Activated CD4-positive, alpha-beta T cell treated with anti-CD3 and anti-CD28 coated beads for 36 hours (primary cell): ENCODE measurements around the gene MB21D2. TPM values are rescaled to one million over a fixed set of nuclear protein-coding genes. Genes with fewer than 3 reads are reported as not detected.

Experiments used
- ATAC-seq: fragments of 200-7000 bp; cut with Tn5 transposase; one replicate; pipeline ENCODE4 v1.10.0; 2021; ENCODE audit warnings: mild to moderate bottlenecking, moderate library complexity
- CTCF ChIA-PET: fragments of 350-600 bp; sonication (Branson Sonifier 250); formaldehyde crosslinking; loops from one replicate; lab custom pipeline; 2021; ENCODE audit warnings: antibody characterized with exemption; lab: Charles Lee
- POLR2A ChIA-PET: fragments of 350-600 bp; sonication (Branson Sonifier 250); formaldehyde crosslinking; loops from one replicate; lab custom pipeline; 2021; ENCODE audit warnings: antibody characterized with exemption, inconsistent platforms; lab: Charles Lee
- DNase-seq: peaks from one replicate; pipeline ENCODE4 v3.0.0-alpha.2; 2020
- H3K27ac Mint-ChIP-seq: one replicate; pipeline ENCODE4 v1.8.0; 2021; ENCODE audit warnings: mixed read lengths
- H3K27me3 Mint-ChIP-seq: one replicate; pipeline ENCODE4 v1.8.0; 2021; ENCODE audit warnings: mixed read lengths
- H3K36me3 Mint-ChIP-seq: one replicate; pipeline ENCODE4 v1.8.0; 2021; ENCODE audit warnings: low read depth, mixed read lengths
- H3K4me1 Mint-ChIP-seq: one replicate; pipeline ENCODE4 v1.8.0; 2021; ENCODE audit warnings: mixed read lengths
- H3K4me3 Mint-ChIP-seq: one replicate; pipeline ENCODE4 v1.8.0; 2021; ENCODE audit warnings: mild to moderate bottlenecking, moderate library complexity, mixed read lengths
- H3K9me3 Mint-ChIP-seq: one replicate; pipeline ENCODE4 v1.8.0; 2021; ENCODE audit warnings: low read depth, mixed read lengths
- intact Hi-C, 2 experiments: fragments of 100-400 bp; cut with DNase I in 1 of 2; cut with micrococcal nuclease in 1 of 2; formaldehyde crosslinking; loops; one replicate each; pipeline versions ENCODE4 v1.14.2 to v1.15.1; 2022 to 2024; cut with DNase I, micrococcal nuclease
- total RNA-seq, 2 experiments: library from RNA; stranded (reverse); gene quantifications; one replicate each; pipeline ENCODE4 v1.2.3, GENCODE V29; 2021

Gene MB21D2
- total RNA-seq, 2 experiments from 2014 or later: 2.2 to 2.5 TPM

GRCh38 chr3:192818126-192818525, 99.5 kb downstream of the MB21D2 start:
- intact Hi-C loops: loop anchor here (2.0 to 10.0 kb wide), 4 partner anchors 75 to 754 kb away; partner anchors contain the start of gene MB21D2 (in 1 of the 2)
- ATAC-seq: no peak
- H3K27me3 Mint-ChIP-seq: peaks cover 11% of the 10 kb centered on the region
- no peaks in the 10 kb centered on the region for H3K9me3 Mint-ChIP-seq
- CTCF ChIA-PET: interaction anchor here (0.6 to 8.7 kb wide), 4 partner anchors 22 to 225 kb away, joined by 3 to 87 read pairs (median 7); no protein-coding TSS in a partner anchor
- no peak overlapping the region for H3K27ac Mint-ChIP-seq
- DNase-seq: no peak
- peaks cover 20% of the 10 kb centered on the region for H3K4me1 Mint-ChIP-seq
- H3K4me3 Mint-ChIP-seq: no peak overlapping the region
- POLR2A ChIA-PET: no interaction called here
- H3K36me3 Mint-ChIP-seq: no peaks in the 10 kb centered on the region

- POLR2A ChIA-PET: interaction anchor here (0.7 kb wide), 1 partner anchor 76 kb away, joined by 3 read pairs; no protein-coding TSS in a partner anchor
- no peaks in the 10 kb centered on the region for H3K9me3 Mint-ChIP-seq
- no peak overlapping the region for H3K4me3 Mint-ChIP-seq
- CTCF ChIA-PET: interaction anchor here (0.7 to 8.7 kb wide), 5 partner anchors 97 to 226 kb away, joined by 4 to 87 read pairs (median 8); no protein-coding TSS in a partner anchor
- H3K36me3 Mint-ChIP-seq: no peaks in the 10 kb centered on the region
- H3K4me1 Mint-ChIP-seq: peaks cover 20% of the 10 kb centered on the region
- H3K27ac Mint-ChIP-seq: peak overlapping the region; percentile 8
- H3K27me3 Mint-ChIP-seq: peaks cover 11% of the 10 kb centered on the region
- intact Hi-C loops: loop anchor here (2.0 to 10.0 kb wide), 5 partner anchors 75 to 755 kb away; partner anchors contain the start of gene MB21D2 (in 1 of the 2)
- peak; percentile 40 for ATAC-seq
- no peak for DNase-seq
Measured at GRCh38 chr3:192817506-192817905, 100.2 kb downstream of the MB21D2 start.

DNA sequence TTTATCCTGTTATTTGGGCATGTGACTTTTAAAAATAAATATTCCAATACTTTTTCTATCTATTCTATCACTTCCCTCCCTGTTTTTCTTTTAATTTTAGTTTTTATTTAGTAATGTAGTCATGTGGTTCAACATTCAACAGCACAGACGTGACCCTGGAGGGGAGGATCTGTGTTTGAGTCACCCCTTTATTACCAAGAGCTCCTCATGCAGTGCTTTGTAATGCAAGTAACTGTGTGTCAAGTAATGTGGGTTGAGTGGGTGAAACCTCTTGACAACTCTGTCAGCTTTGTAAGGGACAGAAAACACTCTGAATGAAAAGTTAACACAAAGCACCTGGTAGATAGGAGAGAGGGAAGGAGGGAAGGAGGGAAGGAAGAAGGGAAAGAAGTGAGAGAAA, 100.6 kb downstream of the MB21D2 start:
- peak; percentile 24 for DNase-seq
- H3K4me1 Mint-ChIP-seq: peaks cover 20% of the 10 kb centered on the region
- no peak overlapping the region for H3K27ac Mint-ChIP-seq
- ChIA-PET CTCF (interaction anchor here (0.8 to 8.7 kb wide), 9 partner anchors 19 to 227 kb away, joined by 3 to 87 read pairs (median 4); partner anchors contain the start of gene MB21D2), POLR2A (interaction anchor here (0.5 to 0.7 kb wide), 2 partner anchors 76 to 83 kb away, joined by 3 read pairs; no protein-coding TSS in a partner anchor)
- intact Hi-C loops: loop anchor here (2.0 to 10.0 kb wide), 5 partner anchors 76 to 756 kb away; partner anchors contain the start of gene MB21D2 (in 1 of the 2)
- H3K27me3 Mint-ChIP-seq: peaks cover 11% of the 10 kb centered on the region
- no peak overlapping the region for H3K4me3 Mint-ChIP-seq
- peak; percentile 78 for ATAC-seq
- H3K9me3 Mint-ChIP-seq: no peaks in the 10 kb centered on the region
- no peaks in the 10 kb centered on the region for H3K36me3 Mint-ChIP-seq

DNA sequence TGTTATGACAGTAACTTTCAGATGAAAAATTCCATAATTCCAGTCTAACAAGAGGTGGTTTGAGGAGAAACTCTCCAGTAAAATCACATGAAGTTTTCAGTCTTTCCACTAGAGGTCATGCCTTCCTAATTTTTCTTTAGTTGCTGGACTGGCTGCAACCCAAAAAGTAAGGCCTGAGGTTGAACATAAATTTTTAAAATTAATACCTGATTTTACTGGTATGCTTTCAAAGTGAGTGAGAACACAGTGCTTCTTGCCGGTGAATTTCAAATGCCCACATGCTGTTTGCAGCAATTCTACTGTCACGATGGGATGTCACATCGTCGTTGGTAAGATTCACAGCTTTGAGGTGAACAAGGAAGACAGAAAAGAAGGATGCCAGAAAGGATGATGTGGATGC, 101.3 kb downstream of the MB21D2 start:
- DNase-seq (no peak), ATAC-seq (no peak)
- no peak overlapping the region for H3K27ac Mint-ChIP-seq
- H3K4me3 Mint-ChIP-seq: no peak overlapping the region
- H3K27me3 Mint-ChIP-seq: peaks cover 11% of the 10 kb centered on the region
- intact Hi-C loops: loop anchor here (1.0 to 10.0 kb wide), 7 partner anchors 76 to 756 kb away; partner anchors contain the start of gene MB21D2 (in 1 of the 2)
- H3K36me3 Mint-ChIP-seq: no peaks in the 10 kb centered on the region
- ChIA-PET POLR2A (no interaction called here), CTCF (interaction anchor here (0.8 to 8.7 kb wide), 9 partner anchors 18 to 227 kb away, joined by 3 to 87 read pairs (median 4); partner anchors contain the start of gene MB21D2)
- H3K9me3 Mint-ChIP-seq: no peaks in the 10 kb centered on the region
- H3K4me1 Mint-ChIP-seq: peaks cover 20% of the 10 kb centered on the region

DNA sequence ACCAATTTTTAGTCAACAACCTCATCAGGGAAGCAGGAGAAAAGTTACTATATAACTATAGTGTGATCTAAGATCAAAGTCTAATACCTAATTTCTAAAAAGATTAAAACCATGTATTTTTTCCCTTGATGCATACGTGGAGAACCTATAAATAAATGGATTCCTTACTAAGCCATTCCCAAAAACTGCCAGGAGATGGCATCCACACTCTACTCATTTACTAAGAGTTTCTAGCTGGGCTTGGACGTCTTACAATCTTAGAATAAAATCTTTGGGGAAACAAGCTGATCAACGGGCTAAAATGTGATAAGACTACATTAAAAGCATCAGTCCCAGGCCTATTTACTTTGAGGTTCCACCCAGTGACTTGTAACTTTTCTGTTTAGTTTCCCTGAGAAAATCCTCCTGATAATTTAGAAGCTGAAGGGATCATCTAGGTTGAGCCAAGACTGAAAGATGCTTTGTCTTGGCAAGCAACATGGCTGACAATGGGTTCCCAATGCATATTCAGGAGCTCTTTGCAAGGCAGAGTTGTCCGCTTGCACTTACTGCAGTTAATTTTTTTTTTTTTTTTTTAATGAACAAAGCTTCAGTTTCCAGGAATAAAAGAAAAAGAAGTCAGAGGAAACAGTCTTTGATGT, 104.8 kb downstream of the MB21D2 start:
- ATAC-seq (peak; percentile 42), DNase-seq (peak; percentile 38)
- intact Hi-C loops: loop anchor here in 1 of 2 experiments (1.0 to 10.0 kb wide), 2 partner anchors 228 to 652 kb away; no protein-coding TSS in a partner anchor
- no peak overlapping the region for H3K27ac Mint-ChIP-seq
- H3K36me3 Mint-ChIP-seq: no peaks in the 10 kb centered on the region
- peaks cover 8% of the 10 kb centered on the region for H3K4me1 Mint-ChIP-seq
- peaks cover 7% of the 10 kb centered on the region for H3K27me3 Mint-ChIP-seq
- no peaks in the 10 kb centered on the region for H3K9me3 Mint-ChIP-seq
- ChIA-PET CTCF (interaction anchor here (0.7 to 8.7 kb wide), 15 partner anchors 10 to 771 kb away, joined by 3 to 87 read pairs (median 4); no protein-coding TSS in a partner anchor), POLR2A (no interaction called here)
- H3K4me3 Mint-ChIP-seq: no peak overlapping the region

DNA sequence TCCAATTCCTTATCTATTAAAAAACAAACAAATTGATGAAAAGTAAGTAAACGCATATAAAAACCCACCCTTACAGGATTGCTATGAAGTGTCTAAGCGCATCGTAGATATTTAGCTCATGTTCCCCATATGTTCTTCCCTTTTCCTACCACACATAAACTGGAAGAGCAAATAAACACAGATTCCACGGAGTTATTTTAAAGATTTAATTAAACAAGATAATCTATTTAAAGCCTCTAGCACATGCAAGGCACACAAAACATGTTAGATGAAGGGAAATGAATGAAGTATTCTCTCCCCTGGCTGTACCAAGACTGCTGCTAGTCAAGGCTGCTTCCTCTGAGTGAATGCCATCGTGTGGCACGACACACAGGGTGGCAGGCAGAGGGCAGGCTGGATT, 111.9 kb downstream of the MB21D2 start:
- no peak overlapping the region for H3K27ac Mint-ChIP-seq
- DNase-seq: no peak
- intact Hi-C loops: no loop called here
- no peak overlapping the region for H3K4me3 Mint-ChIP-seq
- no peaks in the 10 kb centered on the region for H3K9me3 Mint-ChIP-seq
- peaks cover 2% of the 10 kb centered on the region for H3K27me3 Mint-ChIP-seq
- ChIA-PET POLR2A (no interaction called here), CTCF (no interaction called here)
- ATAC-seq: no peak
- H3K4me1 Mint-ChIP-seq: no peaks in the 10 kb centered on the region
- no peaks in the 10 kb centered on the region for H3K36me3 Mint-ChIP-seq

- H3K9me3 Mint-ChIP-seq: no peaks in the 10 kb centered on the region
- no peak for ATAC-seq
- H3K4me3 Mint-ChIP-seq: no peak overlapping the region
- peaks cover 2% of the 10 kb centered on the region for H3K27me3 Mint-ChIP-seq
- CTCF ChIA-PET: interaction anchor here (1.3 kb wide), 2 partner anchors 9 to 13 kb away, joined by 3 to 4 read pairs; no protein-coding TSS in a partner anchor
- H3K27ac Mint-ChIP-seq: no peak overlapping the region
- no peaks in the 10 kb centered on the region for H3K36me3 Mint-ChIP-seq
- intact Hi-C loops: no loop called here
- no peaks in the 10 kb centered on the region for H3K4me1 Mint-ChIP-seq
- POLR2A ChIA-PET: no interaction called here
- no peak for DNase-seq
Measured at GRCh38 chr3:192804502-192804901, 113.2 kb downstream of the MB21D2 start.

GRCh38 chr3:192802957-192803899, 114.4 kb downstream of the MB21D2 start:
- DNase-seq (no peak), ATAC-seq (peak; percentile 36)
- CTCF ChIA-PET: interaction anchor here (0.7 to 2.6 kb wide), 7 partner anchors 8 to 337 kb away, joined by 3 to 18 read pairs (median 3); no protein-coding TSS in a partner anchor
- Mint-ChIP-seq H3K27ac (no peak overlapping the region), H3K9me3 (no peaks in the 10 kb centered on the region), H3K36me3 (no peaks in the 10 kb centered on the region), H3K4me1 (no peaks in the 10 kb centered on the region), H3K4me3 (no peak overlapping the region), H3K27me3 (peaks cover 2% of the 10 kb centered on the region)
- POLR2A ChIA-PET: no interaction called here
- intact Hi-C loops: loop anchor here (1.0 kb wide), 2 partner anchors 237 to 336 kb away; no protein-coding TSS in a partner anchor

DNA sequence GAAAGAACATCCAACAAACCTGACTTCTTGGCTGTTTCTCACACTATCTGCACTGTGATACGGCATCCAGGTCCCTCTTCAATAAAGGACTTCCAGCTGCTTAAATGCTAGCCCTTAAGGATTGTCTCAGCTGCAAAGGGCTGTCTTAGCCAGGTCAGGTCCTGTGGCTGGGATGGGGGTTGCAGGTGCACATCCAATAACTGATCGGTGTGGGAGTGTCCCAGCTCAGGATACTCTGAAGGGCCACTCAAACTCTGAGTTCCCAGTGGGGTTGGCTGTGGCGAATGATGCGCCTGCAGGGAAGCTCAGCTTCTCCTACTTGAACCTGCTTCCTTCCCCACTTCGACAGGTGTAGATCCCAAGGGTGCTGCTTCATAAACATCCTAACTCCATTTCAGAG, 115.7 kb downstream of the MB21D2 start:
- Mint-ChIP-seq H3K4me3 (no peak overlapping the region), H3K9me3 (no peaks in the 10 kb centered on the region), H3K27ac (no peak overlapping the region), H3K27me3 (peaks cover 2% of the 10 kb centered on the region), H3K36me3 (no peaks in the 10 kb centered on the region), H3K4me1 (no peaks in the 10 kb centered on the region)
- intact Hi-C loops: no loop called here
- ChIA-PET POLR2A (no interaction called here), CTCF (interaction anchor here (2.6 kb wide), 1 partner anchor 11 kb away, joined by 18 read pairs; no protein-coding TSS in a partner anchor)
- ATAC-seq (no peak), DNase-seq (no peak)

GRCh38 chr3:192799721-192800120, 117.9 kb downstream of the MB21D2 start:
- DNase-seq: no peak
- H3K27me3 Mint-ChIP-seq: peaks cover 2% of the 10 kb centered on the region
- POLR2A ChIA-PET: no interaction called here
- no peaks in the 10 kb centered on the region for H3K36me3 Mint-ChIP-seq
- no peak overlapping the region for H3K27ac Mint-ChIP-seq
- H3K4me3 Mint-ChIP-seq: no peak overlapping the region
- CTCF ChIA-PET: no interaction called here
- intact Hi-C loops: no loop called here
- no peaks in the 10 kb centered on the region for H3K9me3 Mint-ChIP-seq
- no peak for ATAC-seq
- H3K4me1 Mint-ChIP-seq: no peaks in the 10 kb centered on the region
